Activated T-helper 1 cell treated with anti-CD3 and anti-CD28 coated beads, Interleukin-12 subunit alpha, Interleukin-12 subunit beta, Interleukin-2, Interleukin-4 antibody, amounts not matched to agents 30 ng/mL and 10 ng/mL and 1 ng/mL, durations not matched to agents 14 hours and 24 hours and 36 hours (primary cell): ENCODE data around the gene PPT2. TPM values are rescaled to one million over a fixed set of nuclear protein-coding genes. Genes with fewer than 3 reads are reported as not detected.
"Not testable (repeated sequence)": the region's sequence is repeated elsewhere in the genome, so short reads cannot be mapped to it uniquely, and the experiment has no call there.

Experiments
- DNase-seq: peaks from one replicate; pipeline ENCODE4 v3.0.0; 2021; ENCODE audit warnings: low spot score
- H3K27ac Mint-ChIP-seq: one replicate; pipeline ENCODE4 v1.8.0; 2021; ENCODE audit warnings: mild to moderate bottlenecking, mixed read lengths
- H3K27me3 Mint-ChIP-seq: one replicate; pipeline ENCODE4 v1.8.0; 2022; ENCODE audit warnings: mild to moderate bottlenecking, moderate library complexity, mixed read lengths; ENCODE audit not compliant: insufficient read depth
- H3K36me3 Mint-ChIP-seq: one replicate; pipeline ENCODE4 v1.8.0; 2021; ENCODE audit warnings: low read depth, mixed read lengths
- H3K4me1 Mint-ChIP-seq: one replicate; pipeline ENCODE4 v1.8.0; 2021; ENCODE audit warnings: low read depth, mixed read lengths
- H3K4me3 Mint-ChIP-seq: one replicate; pipeline ENCODE4 v1.8.0; 2021; ENCODE audit warnings: mild to moderate bottlenecking, moderate library complexity, mixed read lengths
- H3K9me3 Mint-ChIP-seq: one replicate; pipeline ENCODE4 v1.8.0; 2021; ENCODE audit warnings: mixed read lengths
- intact Hi-C: fragments of 100-400 bp; cut with micrococcal nuclease; formaldehyde crosslinking; loops from one replicate; pipeline ENCODE4 v1.15.1; 2024
- total RNA-seq: library from RNA; stranded (reverse); gene quantifications from 2 replicates; pipeline ENCODE4 v1.2.3, GENCODE V29; 2022

The PPT2 gene
- total RNA-seq, 1 donor from 2014 or later: 17.1 TPM

DNA sequence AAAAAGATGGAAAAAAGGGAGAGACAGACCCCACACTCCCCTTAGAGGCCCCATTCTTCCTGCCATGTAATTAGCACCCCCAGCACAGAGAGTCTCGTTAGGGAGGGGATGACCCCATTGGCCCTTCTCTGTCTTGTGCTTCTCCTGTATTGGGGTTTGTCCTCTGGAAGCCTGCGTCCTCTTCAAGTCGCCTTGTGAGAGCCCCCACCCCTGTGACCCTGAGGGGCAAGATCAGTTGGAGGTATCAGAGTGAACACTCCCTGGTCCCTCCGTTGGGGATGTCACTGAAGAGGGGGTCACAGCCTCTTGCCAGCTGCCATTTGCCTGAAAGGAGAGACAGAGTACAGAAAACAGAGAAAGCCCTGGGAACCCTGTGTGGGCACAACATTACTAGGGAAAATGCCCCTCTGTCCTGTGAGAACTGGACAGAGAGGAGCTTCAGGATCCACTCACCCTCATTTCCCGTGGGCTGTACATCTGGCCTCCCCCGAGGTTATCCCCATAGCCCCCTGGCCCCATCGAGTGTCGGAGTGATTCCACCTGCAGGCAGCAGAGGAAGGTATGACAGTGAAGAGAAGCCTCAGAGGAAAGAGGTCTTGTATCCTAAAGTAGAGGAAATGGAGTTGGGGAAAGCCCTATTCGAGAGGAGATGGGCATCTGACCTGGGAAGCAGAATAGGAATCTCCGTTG lies 32.4 kb downstream of the PPT2 start:
- intact Hi-C loops: not testable (repeated sequence)
- H3K4me3 Mint-ChIP-seq: peak overlapping the region; percentile 65

DNA sequence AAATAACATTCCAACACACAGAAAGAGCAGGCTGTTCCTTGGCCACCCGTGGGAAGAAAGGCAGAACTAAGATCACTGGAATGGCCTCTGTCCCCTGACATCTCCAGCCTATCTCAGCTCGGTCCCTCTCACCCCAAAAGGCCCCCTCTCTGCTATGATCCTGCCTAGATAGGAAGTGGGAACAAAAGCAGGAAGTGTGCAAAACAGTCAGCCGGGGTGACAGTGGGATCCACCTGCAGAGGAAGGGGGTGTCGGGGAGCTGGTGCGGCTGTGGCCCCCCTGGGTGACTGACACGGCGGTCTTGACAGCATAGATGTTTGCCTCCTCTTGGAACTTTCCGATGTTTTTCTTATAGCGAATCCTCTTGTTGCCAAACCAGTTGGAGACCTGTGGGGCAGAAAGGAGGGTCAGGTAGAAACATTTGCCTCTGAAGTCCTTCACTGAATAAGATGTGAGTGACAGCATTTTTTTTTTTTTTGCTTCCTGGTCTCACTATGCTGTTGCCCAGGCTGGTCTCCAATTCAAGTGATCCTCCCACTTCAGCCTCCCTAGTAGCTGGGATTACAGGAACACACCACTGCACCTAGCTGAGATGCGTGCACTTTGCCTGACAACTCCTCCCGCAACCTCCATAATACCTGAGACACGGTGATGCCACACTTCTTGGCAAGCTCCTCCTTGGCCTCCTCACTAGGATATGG lies 33.2 kb downstream of the PPT2 start:
- Mint-ChIP-seq H3K27ac (peak overlapping the region; percentile 85), H3K4me3 (peak overlapping the region; percentile 67), H3K36me3 (peaks cover 31% of the 10 kb centered on the region), H3K27me3 (no peaks in the 10 kb centered on the region), H3K9me3 (no peaks in the 10 kb centered on the region), H3K4me1 (peaks cover 55% of the 10 kb centered on the region)
- intact Hi-C loops: no loop called here
- no peak for DNase-seq

More for the DNA sequence above, 32.4 kb downstream of the PPT2 start:
- not testable (repeated sequence) for H3K9me3 Mint-ChIP-seq, DNase-seq, H3K27me3 Mint-ChIP-seq
- Mint-ChIP-seq H3K27ac (peak overlapping the region; percentile 85), H3K4me1 (peaks cover 49% of the 10 kb centered on the region), H3K36me3 (peaks cover 34% of the 10 kb centered on the region)

DNA sequence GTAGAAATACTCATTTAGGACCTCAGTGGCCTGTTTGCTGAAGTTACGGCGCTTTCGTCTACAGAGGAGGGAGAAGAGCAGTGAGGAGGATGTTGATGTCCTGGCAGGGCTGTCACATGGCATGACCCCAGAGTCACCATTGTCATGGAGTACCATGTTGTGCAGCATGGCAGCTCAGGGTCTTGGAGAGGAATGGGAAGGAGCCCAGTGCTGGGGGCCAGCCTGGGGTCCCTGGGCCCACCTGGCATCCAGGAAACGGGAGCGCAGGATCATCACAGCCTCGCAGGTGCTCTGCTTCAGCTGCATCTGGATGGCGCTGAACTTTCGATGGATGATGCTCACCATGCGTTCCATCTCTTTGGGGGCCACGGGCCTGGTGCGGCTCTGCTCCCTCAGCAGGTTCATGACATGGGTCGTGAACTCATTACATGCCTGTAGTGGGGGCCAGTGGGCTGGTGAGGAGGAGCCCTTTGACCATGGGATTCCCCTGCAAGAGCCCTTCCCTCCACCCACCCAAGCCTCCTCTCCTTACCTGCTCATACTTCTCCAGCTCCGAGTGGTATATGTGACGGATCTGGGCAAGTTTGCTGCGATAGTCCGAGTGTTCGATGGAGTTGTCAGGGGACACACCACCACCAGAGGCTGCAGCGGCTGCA lies 33.9 kb downstream of the PPT2 start:
- Mint-ChIP-seq H3K4me3 (peak overlapping the region; percentile 82), H3K27ac (peak overlapping the region; percentile 78)

DNA sequence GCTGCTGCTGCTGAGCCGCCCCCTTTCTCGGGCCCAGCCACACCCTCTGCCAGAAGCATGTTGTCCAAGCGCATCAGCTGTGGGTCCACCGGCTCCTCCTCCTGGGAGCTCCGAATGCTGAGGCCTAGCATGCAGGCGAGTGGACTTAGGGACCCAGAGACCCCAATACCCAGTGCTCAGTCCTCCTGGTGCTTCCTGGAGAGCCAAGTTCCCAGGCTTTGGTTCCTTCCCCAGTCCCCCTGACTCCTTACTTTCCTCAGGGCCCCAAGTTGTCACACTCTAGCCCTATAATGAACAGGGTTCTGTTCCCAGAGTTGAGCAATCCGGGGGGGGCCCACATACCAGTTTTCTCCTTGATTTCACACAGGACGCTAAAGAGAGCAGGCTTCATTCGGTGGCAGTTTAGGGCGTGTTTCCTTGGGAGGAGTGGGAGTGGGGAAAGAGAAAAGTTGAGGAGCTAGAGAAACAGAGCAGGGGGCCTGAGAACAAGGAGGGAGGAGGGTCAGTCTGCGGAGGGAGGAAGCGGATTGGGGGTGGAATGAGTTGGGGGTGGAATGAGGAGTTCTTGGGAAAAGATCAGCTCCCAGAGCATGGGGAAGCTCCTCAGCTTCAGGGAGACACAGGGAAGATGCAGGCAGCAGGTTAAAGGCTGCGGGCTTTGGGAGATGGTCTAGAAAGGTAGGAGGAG lies 34.6 kb downstream of the PPT2 start:
- no peak for DNase-seq
- Mint-ChIP-seq H3K27ac (peak overlapping the region; percentile 83), H3K36me3 (peaks cover 27% of the 10 kb centered on the region), H3K9me3 (no peaks in the 10 kb centered on the region), H3K4me1 (peaks cover 55% of the 10 kb centered on the region), H3K4me3 (peak overlapping the region; percentile 82), H3K27me3 (no peaks in the 10 kb centered on the region)
- intact Hi-C loops: no loop called here

More for the DNA sequence above, 33.9 kb downstream of the PPT2 start:
- H3K4me1 Mint-ChIP-seq: peaks cover 55% of the 10 kb centered on the region
- DNase-seq, H3K9me3 Mint-ChIP-seq, H3K27me3 Mint-ChIP-seq, intact Hi-C loops: not testable (repeated sequence)
- H3K36me3 Mint-ChIP-seq: peaks cover 27% of the 10 kb centered on the region

DNA sequence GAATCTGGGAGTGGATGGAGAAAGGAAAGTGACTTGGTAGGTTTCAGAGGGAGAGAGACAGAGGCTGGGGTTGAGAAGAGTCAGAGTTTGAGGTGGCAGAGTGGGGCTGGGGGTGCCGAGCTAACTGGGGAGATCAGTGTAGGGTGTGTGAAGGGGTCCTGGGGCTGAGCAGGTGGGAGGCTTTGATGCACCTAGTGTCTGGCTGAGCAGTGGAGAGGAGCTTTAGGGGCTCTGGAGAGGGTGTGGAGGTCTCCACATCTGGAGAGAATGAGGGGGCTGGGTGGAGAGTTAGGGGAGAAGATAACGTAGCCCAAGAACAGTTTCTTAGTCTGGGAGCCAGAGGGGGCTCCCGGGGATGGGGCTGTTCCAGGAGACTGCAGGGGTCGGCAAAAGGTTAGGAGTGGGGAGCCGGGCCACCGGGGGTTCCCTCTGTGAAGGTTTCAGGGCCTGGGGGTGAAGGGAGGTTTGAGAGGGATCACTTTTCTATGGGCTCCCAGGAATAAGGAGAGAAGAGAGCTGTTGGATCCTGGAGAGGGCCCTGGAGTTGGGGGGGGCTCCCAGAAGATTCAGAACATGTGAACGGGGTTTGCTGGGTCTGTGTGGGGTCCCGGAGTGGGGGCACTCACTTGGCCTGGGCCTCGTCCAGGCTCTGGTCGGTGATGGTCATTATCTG lies 35.3 kb downstream of the PPT2 start:
- H3K27ac Mint-ChIP-seq: peak overlapping the region; percentile 83
- intact Hi-C loops: no loop called here
- peaks cover 61% of the 10 kb centered on the region for H3K4me1 Mint-ChIP-seq
- H3K9me3 Mint-ChIP-seq: no peaks in the 10 kb centered on the region
- no peaks in the 10 kb centered on the region for H3K27me3 Mint-ChIP-seq
- peak overlapping the region; percentile 82 for H3K4me3 Mint-ChIP-seq
- H3K36me3 Mint-ChIP-seq: peaks cover 27% of the 10 kb centered on the region
- DNase-seq: no peak

DNA sequence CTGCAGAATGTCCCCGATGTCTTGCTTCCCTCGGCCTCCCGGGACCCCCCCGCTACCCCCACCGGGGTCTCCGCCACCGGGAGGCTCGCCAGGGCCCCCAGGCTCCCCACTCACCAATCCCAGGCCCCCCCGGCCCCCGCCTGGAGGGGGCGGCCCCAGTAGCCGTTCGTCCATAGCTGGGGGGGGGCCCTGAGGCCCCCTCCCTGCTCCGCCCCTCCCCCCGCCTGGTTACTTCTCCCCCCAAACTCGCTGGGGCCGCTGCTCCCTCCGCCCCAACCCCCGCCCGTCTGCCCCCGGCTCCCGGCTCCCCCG lies 35.8 kb downstream of the PPT2 start:
- Mint-ChIP-seq H3K4me1 (peaks cover 66% of the 10 kb centered on the region), H3K27ac (peak overlapping the region; percentile 83), H3K4me3 (peak overlapping the region; percentile 82), H3K27me3 (no peaks in the 10 kb centered on the region), H3K9me3 (no peaks in the 10 kb centered on the region), H3K36me3 (peaks cover 27% of the 10 kb centered on the region)
- intact Hi-C loops: loop anchor here (1.0 to 5.0 kb wide), 4 partner anchors 11 to 377 kb away; partner anchors contain the start of genes EHMT2, FKBPL and RNF5
- DNase-seq: no peak

DNA sequence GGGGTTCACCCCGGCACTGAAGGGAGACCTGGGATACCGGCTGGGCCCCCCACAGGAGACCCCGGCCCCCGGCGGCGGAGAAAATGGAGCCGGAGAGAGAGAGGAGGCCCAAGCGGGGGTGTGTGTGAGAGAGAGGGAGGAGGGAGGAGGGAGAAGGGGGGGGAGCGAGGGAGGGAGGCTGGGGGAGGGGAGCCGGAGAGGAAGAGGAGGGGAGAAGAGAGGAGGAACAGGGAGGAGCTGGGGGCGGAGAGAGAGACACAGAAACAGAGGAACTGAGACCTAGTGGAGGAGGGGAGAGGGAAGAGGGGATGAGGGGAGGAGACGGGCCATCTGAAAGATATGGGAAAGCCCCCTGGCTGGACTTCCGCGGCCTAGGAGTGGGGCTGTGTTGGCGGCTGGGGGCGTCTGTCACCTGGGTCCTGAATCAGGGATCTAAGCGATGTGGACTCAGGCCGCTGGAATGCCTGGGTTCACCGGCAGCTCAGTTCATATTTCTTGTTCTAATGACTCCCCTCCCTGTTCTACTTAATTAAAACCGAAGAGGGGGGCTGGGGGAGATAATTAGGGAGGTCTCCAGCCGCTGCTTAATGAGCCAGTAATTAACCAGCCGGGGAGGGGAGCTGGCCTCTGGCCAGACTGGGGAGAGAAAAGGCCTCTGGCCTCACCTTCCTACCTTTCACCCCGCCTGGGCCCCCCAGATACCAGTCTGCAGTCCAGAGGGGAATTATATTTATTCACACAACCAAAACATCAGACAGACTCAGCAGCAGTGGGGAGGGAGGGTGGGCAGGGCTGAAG lies 36.3 kb downstream of the PPT2 start, which contains the start of gene PBX2:
TSS of gene PBX2 (minus strand) at position 149 of the 798 bp plus-strand sequence. CDS start 287 bp downstream, outside the sequence.
- no peaks in the 10 kb centered on the region for H3K9me3 Mint-ChIP-seq
- peaks cover 27% of the 10 kb centered on the region for H3K36me3 Mint-ChIP-seq

DNA sequence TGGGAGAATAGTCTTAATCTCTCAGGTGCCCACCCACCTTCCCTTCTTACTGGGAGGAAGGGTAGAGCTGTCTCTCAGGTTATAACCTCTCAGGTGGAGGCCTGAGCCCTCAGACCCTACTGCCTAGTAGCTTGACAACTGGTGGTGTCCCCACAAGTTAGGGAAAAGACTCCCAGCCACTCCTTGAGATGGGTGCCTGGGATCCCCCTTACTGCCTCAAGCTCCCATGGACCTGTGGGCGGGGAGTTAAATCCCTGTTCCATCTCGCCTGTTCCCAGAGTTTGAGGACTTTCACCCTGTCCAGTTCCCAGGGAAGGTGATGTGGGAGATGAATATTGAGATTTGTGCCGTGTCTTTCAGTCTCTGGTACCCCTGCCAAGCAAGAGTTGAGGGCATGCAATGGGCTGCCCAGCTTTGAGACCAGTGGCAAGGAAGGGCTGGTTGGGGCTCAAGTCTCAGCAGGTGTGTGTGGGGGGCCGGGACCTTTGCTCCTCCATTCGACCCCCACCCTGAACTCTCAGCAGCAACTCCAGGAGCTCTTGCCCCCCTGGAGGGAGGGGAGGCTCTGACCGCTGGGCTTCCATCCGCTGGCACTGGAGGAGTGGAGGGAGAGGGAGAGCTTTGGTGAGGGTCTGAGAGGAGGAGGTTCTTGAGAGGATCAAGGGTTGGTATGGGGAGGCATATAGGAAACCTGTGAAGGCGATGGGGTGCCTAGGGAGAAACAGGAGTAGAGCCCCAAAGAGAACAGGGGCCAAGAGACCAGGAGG lies 37.2 kb downstream of the PPT2 start:
- Mint-ChIP-seq H3K4me3 (peak overlapping the region; percentile 97), H3K4me1 (peaks cover 67% of the 10 kb centered on the region), H3K27me3 (no peaks in the 10 kb centered on the region), H3K9me3 (no peaks in the 10 kb centered on the region), H3K27ac (peak overlapping the region; percentile 97), H3K36me3 (peaks cover 23% of the 10 kb centered on the region)
- intact Hi-C loops: loop anchor here (1.0 to 5.0 kb wide), 4 partner anchors 13 to 379 kb away; partner anchors contain the start of genes EHMT2, FKBPL and RNF5
- DNase-seq: no peak

More for the DNA sequence above, 36.3 kb downstream of the PPT2 start, which contains the start of gene PBX2:
- H3K4me3 Mint-ChIP-seq: peak within 1 kb of the TSS; percentile 97
- intact Hi-C loops: loop anchor here (1.0 to 5.0 kb wide), 4 partner anchors 12 to 378 kb away; partner anchors contain the start of genes EHMT2, FKBPL and RNF5
- peak within 1 kb of the TSS; percentile 97 for H3K27ac Mint-ChIP-seq
- H3K27me3 Mint-ChIP-seq: no peaks in the 10 kb centered on the region
- DNase-seq: peak; percentile 75
- peaks cover 72% of the 10 kb centered on the region for H3K4me1 Mint-ChIP-seq

DNA sequence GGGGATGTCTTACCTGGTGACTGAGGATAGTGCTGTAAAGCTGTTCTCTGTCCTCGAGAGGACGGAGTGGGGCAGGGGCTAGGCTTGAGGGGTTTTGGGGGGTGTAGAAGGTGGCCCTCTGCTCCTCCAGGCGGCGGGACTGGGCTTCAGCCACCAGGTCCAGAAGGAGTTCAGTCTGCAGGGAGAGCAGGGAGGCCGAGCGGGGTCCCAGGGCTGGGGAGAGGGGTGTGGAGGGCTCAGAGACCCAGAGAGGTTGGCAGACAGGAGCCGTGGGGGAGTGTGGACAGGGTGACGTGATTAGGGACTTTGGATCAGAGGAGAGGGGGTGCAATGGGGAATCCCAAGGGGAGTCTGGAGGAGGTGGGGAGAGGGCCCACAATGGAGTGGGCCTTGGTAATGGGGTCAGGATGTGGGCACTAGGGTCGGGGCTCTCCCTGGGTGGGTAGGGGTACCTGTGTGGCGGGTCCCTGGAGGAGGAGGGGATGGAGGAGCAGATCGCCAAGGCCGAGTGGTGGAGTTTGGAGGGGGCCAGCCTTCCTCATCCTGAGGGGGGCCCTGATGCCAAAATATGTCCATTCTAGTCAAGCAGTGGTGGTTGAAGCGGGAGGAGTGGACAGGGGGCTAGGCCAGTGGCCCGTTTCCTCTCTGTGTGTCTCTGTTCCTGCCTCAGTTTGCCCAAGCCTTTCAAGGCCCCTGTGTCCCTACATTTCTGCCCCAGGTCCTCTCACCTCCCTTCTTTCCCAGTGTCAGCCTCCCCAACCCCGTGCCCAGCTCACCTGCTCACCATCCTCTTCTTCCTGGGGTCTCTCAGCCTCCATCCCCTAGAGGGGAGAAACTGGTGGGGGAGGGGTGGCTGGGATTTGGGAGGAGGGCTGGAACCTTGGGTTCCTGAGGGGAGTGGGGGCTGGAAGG lies 38.0 kb downstream of the PPT2 start:
- H3K4me3 Mint-ChIP-seq: peak overlapping the region; percentile 97
- peak overlapping the region; percentile 97 for H3K27ac Mint-ChIP-seq
- intact Hi-C loops: loop anchor here (5.0 kb wide), 2 partner anchors 295 to 380 kb away; partner anchors contain the start of gene EHMT2
- no peaks in the 10 kb centered on the region for H3K27me3 Mint-ChIP-seq
- H3K4me1 Mint-ChIP-seq: peaks cover 67% of the 10 kb centered on the region
- peaks cover 14% of the 10 kb centered on the region for H3K36me3 Mint-ChIP-seq
- no peak for DNase-seq
- H3K9me3 Mint-ChIP-seq: no peaks in the 10 kb centered on the region

DNA sequence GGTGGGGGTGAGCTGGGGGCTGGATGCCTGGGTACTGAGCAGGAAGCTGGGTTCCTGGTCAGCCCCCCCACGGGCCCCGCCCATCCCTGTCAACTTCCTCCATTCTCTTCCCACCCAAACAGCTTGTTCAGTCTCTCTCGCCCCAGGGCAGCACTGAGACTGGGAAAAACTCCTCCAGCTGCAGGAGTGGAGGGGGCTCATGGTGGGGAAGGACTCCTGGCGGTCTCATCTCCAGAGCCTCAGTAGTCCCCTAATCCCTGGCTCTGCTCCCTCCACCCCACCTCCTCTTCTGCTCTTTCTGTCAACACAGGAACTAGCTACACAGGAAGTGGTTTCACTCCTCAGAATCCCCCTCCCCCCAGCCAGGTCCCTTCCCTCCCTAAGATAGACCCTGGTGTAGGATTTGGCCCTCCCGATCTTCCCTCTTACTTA lies 38.7 kb downstream of the PPT2 start, which contains the start of gene GPSM3:
TSS of gene GPSM3 (minus strand) at position 36 of the 432 bp plus-strand sequence. CDS start 130 bp downstream, outside the sequence.
- H3K4me3 Mint-ChIP-seq: peak within 1 kb of the TSS; percentile 97
- no peaks in the 10 kb centered on the region for H3K9me3 Mint-ChIP-seq
- H3K27ac Mint-ChIP-seq: peak within 1 kb of the TSS; percentile 97
- peaks cover 62% of the 10 kb centered on the region for H3K4me1 Mint-ChIP-seq
- H3K27me3 Mint-ChIP-seq: no peaks in the 10 kb centered on the region
- peak; percentile 55 for DNase-seq
- intact Hi-C loops: loop anchor here (5.0 kb wide), 2 partner anchors 295 to 380 kb away; partner anchors contain the start of gene EHMT2
- peaks cover 8% of the 10 kb centered on the region for H3K36me3 Mint-ChIP-seq
